HG03460 (cell line): ENCODE data around the gene ELAVL1.
"Not testable (repeated sequence)": the region's sequence is repeated elsewhere in the genome, so short reads cannot be mapped to it uniquely, and the experiment has no call there.

ENCODE experiments used
- ATAC-seq: cut with Tn5 transposase; IDR thresholded peaks from one replicate; pipeline ENCODE4 v1.9.1; 2021; ENCODE audit not compliant: unreplicated experiment

Gene ELAVL1

DNA sequence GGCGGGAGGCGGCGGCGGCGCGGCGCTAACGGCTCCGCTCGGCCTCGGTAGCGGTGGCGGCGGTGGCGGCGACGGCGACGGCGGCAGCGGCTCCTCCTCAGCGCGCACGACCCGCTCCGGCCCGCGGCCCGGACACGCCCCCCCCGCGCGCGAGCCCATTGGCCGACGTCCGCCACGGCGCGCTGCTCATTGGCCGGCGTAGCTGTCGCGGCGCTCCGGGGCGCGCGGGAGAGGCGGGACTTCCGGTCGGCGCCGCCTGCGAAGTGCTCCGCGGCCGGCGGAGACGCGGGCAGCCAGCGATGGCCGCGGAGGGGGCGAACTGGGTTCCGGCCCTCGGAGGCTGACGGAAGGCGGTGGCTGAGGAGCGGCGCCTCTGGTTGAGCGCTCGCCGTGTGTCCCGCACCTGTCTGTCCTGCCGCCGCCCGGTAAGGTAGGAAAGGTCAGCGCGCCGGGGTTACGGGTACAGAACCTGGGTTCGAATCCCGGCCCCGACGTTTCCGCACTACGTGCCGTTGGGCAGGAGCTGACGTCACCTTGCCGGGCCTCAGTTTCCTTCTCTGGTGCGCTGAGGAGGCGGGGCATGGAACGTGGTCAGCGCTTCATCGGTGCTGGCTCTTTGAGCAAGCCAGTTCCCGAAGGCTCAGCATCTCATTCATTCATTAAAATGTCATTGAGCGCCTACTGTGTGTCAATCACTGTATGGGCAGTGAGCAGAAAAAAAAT is at the start of gene ELAVL1:
TSS of gene ELAVL1 (minus strand) at position 108 of the 723 bp plus-strand sequence. CDS start 13,826 bp downstream, outside the sequence.
- peak; percentile 66 for ATAC-seq

GRCh38 chr19:8054169-8054568 is 48.7 kb upstream of the ELAVL1 start:
- no peak for ATAC-seq

GRCh38 chr19:8052464-8052859 is 47.0 kb upstream of the ELAVL1 start, which contains the start of gene CCL25:
Gene CCL25, plus strand, starts transcription at chr19:8052760. Its CDS starts 290 bp downstream, at chr19:8053050.
- ATAC-seq, result no peak

- ATAC-seq, result peak; percentile 76
These were observed 45.0 kb upstream of the ELAVL1 start for GRCh38 chr19:8050274-8051096.

DNA sequence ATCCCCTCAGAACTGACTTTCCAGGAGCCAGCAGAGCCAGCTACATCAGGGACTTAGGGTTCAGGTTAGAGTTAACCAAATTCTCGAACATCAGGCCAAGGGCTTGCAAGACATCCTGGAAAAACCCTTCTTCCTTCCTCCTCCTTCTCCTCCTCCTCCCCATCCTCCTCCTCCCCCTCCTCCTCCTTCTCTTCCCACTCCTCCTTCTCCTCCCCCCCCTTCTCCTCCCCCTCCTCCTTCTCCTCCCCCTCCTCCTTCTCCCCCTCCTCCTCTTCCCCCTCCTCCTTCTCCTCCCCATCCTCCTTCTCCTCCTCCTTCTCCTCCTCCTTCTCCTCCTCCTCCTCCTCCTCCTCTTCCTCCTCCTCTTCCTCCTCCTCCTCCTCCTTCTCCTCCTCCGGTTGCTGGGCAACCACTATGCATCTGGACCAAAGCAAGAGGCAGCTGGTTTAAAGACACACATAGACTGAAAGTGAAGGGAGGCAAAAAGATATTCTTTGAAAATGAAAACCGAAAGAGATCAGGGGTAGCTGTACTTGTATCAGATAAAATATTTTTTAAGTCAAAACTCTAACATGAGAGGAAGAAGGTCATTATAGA is 41.2 kb upstream of the ELAVL1 start:
- no peak for ATAC-seq

DNA sequence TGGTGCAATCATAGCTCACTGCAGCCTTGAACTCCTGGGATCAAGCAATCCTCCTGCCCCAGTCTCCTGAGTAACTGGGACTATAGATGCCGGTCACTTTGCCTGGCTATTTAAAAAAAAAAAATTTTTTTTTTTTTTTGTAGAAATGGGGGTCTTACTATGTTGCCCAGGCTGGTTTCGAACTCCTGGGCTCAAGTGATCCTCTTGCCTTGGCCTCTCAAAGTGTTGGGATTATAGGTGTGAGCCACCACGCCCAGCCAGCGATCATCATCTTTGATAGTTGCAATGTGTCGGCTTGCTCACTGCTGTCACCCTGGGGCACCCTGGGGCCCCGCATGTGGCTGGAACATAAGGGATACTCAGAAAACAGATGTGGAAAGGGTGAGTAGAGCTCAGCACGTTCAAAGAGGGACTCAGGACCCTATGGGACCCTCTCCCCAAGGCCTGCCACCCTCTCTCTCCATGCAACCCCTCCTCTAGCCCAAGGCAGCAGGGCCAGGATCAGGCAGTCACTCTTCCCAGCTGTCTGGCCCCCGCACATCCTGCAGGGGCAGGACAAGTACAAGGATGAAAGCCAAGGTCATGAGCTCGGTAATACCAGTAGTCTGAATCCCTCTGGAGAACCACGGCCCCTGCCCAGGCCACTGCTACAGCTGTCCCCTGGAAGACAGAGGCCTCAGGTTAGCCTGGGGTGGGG is 40.6 kb upstream of the ELAVL1 start:
- ATAC-seq, result no peak

DNA sequence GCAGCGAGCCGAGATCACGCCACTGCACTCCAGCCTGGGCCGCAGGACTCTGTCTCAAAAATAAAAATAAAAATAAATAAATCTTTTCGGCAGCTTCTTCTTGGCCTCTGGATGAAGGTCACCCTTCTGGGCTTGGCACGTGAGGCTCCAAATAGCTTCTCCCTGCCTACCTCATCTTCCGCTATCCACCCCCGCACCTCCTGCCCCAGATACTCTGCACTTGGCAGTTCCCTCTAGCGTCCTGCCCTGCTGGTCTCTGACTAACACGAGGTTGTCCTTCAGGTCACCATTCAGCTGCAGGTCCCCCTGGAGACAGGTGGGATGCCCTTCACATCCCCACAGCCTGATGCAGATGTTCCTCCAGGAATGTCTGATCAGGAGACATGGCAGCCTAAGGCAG is 38.6 kb upstream of the ELAVL1 start:
- no peak for ATAC-seq

DNA sequence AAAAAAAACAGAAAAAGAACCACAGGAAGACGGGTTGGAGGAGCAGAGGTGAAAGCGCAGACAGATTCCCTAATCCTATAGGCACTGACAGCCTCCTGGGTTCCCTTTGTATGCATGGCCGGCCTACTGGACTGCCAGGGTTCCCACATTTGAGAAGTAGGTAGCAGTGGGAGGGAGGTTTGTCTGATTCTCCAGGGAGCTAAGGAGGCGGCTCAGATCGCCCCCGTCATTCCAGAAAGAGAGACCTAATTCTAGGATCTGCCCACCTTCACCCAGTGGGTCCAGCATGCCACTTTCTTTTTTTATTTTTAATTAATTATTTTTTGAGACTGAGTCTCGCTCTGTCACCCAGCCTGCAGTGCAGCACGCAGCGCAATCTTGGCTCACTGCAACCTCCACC is 37.5 kb upstream of the ELAVL1 start:
- ATAC-seq, result no peak

GRCh38 chr19:8041531-8041931 is 36.1 kb upstream of the ELAVL1 start:
- ATAC-seq, result no peak

GRCh38 chr19:8039231-8039630 is 33.8 kb upstream of the ELAVL1 start:
- no peak for ATAC-seq

DNA sequence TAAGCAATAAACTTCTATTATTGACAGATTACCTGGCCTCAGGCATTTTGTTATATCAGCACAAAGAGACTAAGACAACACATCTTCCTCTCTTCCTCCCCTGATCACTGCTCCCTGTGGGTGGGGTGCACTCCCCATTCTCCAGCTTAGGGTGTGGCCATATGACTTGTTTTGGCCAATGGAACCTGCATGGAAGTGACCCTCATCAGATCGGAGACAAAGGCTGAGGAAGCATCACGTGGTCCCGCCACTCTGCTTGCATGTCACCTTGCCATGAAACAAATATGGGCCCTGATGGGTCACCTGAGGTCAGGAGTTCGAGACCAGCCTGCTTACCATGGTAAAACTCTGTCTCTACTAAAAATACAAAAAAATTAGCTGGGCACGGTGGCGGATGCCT is 33.4 kb upstream of the ELAVL1 start:
- no peak for ATAC-seq

DNA sequence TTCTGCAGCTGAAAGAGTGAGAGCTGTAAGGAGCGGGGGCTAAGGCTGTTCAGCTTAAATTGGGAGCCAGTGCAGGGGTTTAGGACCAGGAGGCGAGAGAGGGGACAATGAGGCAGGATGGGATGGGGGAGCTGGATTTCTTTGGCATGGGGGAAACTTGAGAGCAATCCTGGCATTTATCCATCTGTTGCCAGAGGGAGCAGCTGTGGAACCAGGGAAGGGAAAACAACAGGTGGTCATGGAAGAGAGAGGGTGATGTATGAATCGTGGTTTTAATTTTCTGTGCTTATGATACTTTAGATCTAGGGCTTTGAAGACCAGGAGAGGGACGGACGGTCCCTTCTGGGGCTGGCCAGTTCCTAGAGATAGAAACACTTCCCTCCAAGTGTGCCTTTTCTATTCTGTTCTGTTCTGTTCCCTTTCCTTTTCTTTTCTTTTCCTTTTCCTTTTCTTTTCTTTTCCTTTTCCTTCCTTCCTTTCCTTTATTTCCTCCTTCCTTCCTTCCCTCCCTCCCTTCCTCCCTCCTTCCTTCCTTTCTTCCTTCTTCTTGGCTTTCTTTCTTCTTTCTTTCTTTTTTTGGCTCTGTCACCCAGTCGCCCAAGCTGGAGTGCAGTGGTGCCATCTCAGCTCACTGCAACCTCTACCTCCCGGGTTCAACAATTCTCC is 31.1 kb upstream of the ELAVL1 start:
- no peak for ATAC-seq

GRCh38 chr19:8034178-8034525 is 28.7 kb upstream of the ELAVL1 start:
- no peak for ATAC-seq

GRCh38 chr19:8033287-8034177 is 28.1 kb upstream of the ELAVL1 start:
- ATAC-seq, result not testable (repeated sequence)

DNA sequence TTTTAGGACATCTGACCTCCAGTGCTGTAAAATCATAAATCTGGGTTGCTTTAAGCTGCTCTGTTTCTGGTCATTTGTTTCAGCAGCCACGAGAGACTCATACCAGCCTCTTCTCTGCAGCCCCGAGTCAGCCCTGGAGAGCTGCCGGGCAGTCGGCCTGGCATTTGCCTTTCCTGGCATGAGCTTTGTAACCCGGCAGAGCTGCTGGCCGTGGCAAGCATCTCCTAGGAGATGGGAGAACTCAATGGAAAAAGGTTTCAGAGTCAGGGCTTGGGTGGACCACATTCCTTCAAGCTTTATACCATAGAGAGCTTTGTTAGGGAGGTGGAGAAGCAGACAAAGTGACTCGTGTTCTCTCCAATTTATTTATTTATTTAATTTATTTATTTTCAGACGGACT is 25.5 kb upstream of the ELAVL1 start:
- no peak for ATAC-seq

GRCh38 chr19:8028951-8029491 is 23.6 kb upstream of the ELAVL1 start:
- no peak for ATAC-seq

DNA sequence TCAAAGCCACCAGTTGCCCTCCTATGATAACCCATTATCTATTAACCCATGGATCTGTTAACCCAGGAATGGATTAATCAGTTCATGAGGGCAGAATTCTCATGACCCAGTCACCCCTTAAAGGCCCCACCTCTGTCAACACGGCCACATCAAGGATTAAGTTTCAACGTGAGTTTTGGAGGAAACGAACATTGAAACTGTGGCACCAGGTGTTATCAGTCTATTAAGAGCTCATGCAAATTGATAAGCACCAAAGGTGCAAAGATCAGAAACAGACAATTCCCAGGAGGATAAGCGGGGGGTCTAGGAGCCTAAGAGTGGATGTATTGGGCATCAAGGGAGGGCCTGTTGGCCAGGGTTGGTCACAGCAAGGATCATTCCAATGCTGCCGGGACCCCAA is 19.9 kb upstream of the ELAVL1 start:
- no peak for ATAC-seq

GRCh38 chr19:8024256-8024655 is 18.8 kb upstream of the ELAVL1 start:
- not testable (repeated sequence) for ATAC-seq

DNA sequence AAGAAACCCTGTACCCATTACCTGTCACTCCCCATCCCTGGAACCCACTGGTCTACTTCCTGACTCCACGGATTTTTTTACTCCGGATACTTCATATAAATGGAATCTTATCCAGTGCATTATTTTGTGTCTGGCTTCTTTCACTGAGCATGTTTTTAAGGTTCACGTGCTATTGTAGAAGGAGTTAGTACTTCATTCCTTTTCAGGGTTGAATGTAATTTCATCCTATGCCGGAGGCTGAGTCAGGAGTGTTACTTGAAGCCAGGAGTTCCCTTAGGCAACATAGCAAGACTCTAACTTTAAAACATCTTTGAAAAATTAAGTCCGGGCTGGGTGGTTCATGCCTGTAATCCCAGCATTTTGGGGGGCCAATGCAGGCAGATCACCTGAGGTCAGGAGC is 17.9 kb upstream of the ELAVL1 start:
- ATAC-seq, result no peak
